GM12878 (cell line): ENCODE measurements around the gene USP34.

Experiments used
- CTCF ChIP-seq, 3 experiments: IDR thresholded peaks in 2 of 3; conservative IDR thresholded peaks in 1 of 3; 2 replicates each; pipeline ENCODE4 v1.5.1; 2011; ENCODE audit warnings: low read depth in 3 of 3, low read length in 3 of 3, mild to moderate bottlenecking in 3 of 3, control low read depth in 2 of 3, moderate library complexity in 2 of 3, inconsistent platforms in 1 of 3, mixed read lengths in 1 of 3; ENCODE audit not compliant: control insufficient read depth in 2 of 3, insufficient read depth in 1 of 3; ENCODE audit errors: extremely low read depth in 1 of 3
- JUND ChIP-seq: IDR thresholded peaks from 2 replicates; pipeline ENCODE4 v1.6.1; 2012; ENCODE audit warnings: low read depth, mild to moderate bottlenecking, low read length, improper control_type of control experiment, moderate library complexity
- NFIC ChIP-seq: IDR thresholded peaks from 2 replicates; pipeline ENCODE4 v1.6.1; 2012; ENCODE audit warnings: low read depth, mild to moderate bottlenecking, inconsistent platforms, low read length, moderate library complexity
- POLR2A ChIP-seq: IDR thresholded peaks from 2 replicates; pipeline ENCODE4 v1.6.1; 2011; ENCODE audit warnings: low read depth, mild to moderate bottlenecking, low read length
- SMC3 ChIP-seq: IDR thresholded peaks from 2 replicates; pipeline ENCODE4 v1.6.1; 2011; ENCODE audit warnings: low read length, improper control_type of control experiment, borderline replicate concordance

GRCh38 chr2:61275575-61276184 lies 195.2 kb downstream of the USP34 start:
- TF ChIP-seq CTCF (IDR thresholded peaks at IDR 0.05 in 2 of 3, conservative IDR thresholded peaks at IDR 0.05 in 1 of 3; ENCODE audit: control insufficient read depth in 2 of 3, extremely low read depth in 1 of 3, insufficient read depth in 1 of 3, low read depth in 3 of 3, low read length in 3 of 3) (no peak), SMC3 (no peak), POLR2A (no peak), JUND (no peak), NFIC (no peak)
